ENCODE results near the gene AMOTL2.

- no peak for TF ChIP-seq MXD4 (CRISPR knock-in tag; IDR thresholded peaks at IDR 0.05; ENCODE audit: borderline replicate concordance)
- TF ChIP-seq EMX1 (CRISPR knock-in tag; IDR thresholded peaks at IDR 0.05): no peak
- TF ChIP-seq, protein P1, sequence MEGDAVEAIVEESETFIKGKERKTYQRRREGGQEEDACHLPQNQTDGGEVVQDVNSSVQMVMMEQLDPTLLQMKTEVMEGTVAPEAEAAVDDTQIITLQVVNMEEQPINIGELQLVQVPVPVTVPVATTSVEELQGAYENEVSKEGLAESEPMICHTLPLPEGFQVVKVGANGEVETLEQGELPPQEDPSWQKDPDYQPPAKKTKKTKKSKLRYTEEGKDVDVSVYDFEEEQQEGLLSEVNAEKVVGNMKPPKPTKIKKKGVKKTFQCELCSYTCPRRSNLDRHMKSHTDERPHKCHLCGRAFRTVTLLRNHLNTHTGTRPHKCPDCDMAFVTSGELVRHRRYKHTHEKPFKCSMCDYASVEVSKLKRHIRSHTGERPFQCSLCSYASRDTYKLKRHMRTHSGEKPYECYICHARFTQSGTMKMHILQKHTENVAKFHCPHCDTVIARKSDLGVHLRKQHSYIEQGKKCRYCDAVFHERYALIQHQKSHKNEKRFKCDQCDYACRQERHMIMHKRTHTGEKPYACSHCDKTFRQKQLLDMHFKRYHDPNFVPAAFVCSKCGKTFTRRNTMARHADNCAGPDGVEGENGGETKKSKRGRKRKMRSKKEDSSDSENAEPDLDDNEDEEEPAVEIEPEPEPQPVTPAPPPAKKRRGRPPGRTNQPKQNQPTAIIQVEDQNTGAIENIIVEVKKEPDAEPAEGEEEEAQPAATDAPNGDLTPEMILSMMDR (IDR thresholded peaks at IDR 0.05): no peak
- no peak for TF ChIP-seq USF2 (CRISPR knock-in tag; IDR thresholded peaks at IDR 0.05)
- TF ChIP-seq JUN (CRISPR knock-in tag; IDR thresholded peaks at IDR 0.05): no peak
- no peak for TF ChIP-seq KAT7 (CRISPR knock-in tag; IDR thresholded peaks at IDR 0.05; ENCODE audit: borderline replicate concordance)
- TF ChIP-seq ATF3 (CRISPR knock-in tag; conservative IDR thresholded peaks at IDR 0.05): no peak
- no peak for TF ChIP-seq FOXP1 (CRISPR knock-in tag; IDR thresholded peaks at IDR 0.05; ENCODE audit: borderline replicate concordance)
- TF ChIP-seq MAX (CRISPR knock-in tag; IDR thresholded peaks at IDR 0.05): no peak
- no peak for TF ChIP-seq ZNF121 (CRISPR knock-in tag; IDR thresholded peaks at IDR 0.05)
- TF ChIP-seq SMAD4 (CRISPR knock-in tag; IDR thresholded peaks at IDR 0.05): no peak
- TF ChIP-seq RELA (CRISPR knock-in tag; IDR thresholded peaks at IDR 0.05; ENCODE audit: borderline replicate concordance): no peak
- no peak for TF ChIP-seq ATF1 (CRISPR knock-in tag; IDR thresholded peaks at IDR 0.05)
- TF ChIP-seq NFE2L1 (CRISPR knock-in tag; IDR thresholded peaks at IDR 0.05): no peak
Observed at GRCh38 chr3:134306320-134306719, 67.9 kb downstream of the AMOTL2 start.

Data from WTC11 (cell line).